ENCODE data around the gene TSFM.
A peak's percentile ranks its signal among the peaks of the same experiment; 100 is the strongest.

Gene TSFM

DNA sequence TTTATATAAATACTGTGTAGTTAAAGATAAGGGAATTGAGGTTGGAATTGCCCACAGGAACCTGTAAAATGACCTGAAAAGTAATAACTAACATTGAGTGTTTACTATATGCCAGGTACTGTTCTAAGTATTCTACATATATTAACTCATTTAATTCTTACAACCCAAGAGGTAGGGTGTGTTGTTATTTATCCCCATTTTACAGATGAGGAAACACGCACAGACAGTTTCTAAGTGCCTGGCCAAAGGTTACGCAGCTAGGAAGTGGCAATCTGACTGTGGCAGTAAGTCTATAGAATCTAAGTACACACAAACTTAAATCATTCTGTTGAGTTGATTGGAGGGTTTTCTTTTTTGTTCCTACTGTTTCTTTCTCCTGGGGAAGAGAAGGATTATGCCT, 38.8 kb upstream of the TSFM start:
- no peak for ATAC-seq
- no peak for TF ChIP-seq TSHZ2 (CRISPR knock-in tag; IDR thresholded peaks at IDR 0.05)
- TF ChIP-seq ZNF8 (CRISPR knock-in tag; IDR thresholded peaks at IDR 0.05) = no peak
- TF ChIP-seq ZFP30 (CRISPR knock-in tag; IDR thresholded peaks at IDR 0.05) = no peak

DNA sequence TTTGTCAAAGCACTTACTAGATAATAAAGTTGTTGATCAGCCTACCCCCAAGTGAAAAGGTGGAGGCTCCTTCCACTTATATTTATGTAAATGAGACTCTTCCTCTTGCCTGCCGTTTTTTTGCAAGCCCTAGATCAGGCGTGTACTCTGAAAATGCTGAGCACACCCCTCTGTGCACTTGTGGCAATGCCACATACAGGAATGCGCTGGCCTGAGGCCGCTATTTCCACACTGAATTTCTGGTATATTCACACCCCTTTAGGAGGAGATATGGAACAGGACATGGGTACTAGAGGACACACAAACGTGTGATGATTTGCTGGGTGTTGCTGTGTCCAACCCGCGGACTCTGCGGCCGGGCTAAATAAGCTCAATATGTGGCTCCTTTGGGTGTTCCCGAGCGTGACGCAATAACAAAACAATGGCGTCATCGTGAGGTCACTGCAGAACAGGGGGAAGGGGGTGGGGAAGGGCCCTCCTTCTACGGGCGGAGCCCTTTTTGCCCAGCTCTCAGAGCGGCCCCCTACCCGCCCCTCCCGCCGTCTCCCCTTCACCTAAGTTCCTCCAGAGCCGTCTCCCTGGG, 38.3 kb upstream of the TSFM start:
- peak; percentile 48 for ATAC-seq
- peak; percentile 50; the same call in 1 of the 2 replicates for TF ChIP-seq PATZ1 (CRISPR knock-in tag; IDR thresholded peaks at IDR 0.05; ENCODE audit: borderline replicate concordance)
- no peak for TF ChIP-seq TSHZ2 (CRISPR knock-in tag; IDR thresholded peaks at IDR 0.05)
- TF ChIP-seq, protein P1, sequence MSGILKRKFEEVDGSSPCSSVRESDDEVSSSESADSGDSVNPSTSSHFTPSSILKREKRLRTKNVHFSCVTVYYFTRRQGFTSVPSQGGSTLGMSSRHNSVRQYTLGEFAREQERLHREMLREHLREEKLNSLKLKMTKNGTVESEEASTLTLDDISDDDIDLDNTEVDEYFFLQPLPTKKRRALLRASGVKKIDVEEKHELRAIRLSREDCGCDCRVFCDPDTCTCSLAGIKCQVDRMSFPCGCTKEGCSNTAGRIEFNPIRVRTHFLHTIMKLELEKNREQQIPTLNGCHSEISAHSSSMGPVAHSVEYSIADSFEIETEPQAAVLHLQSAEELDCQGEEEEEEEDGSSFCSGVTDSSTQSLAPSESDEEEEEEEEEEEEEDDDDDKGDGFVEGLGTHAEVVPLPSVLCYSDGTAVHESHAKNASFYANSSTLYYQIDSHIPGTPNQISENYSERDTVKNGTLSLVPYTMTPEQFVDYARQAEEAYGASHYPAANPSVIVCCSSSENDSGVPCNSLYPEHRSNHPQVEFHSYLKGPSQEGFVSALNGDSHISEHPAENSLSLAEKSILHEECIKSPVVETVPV (CRISPR knock-in tag; IDR thresholded peaks at IDR 0.05) = 0 out of 2 replicates have a peak, but pooled peaks have one; percentile 25
- TF ChIP-seq RARB (CRISPR knock-in tag; IDR thresholded peaks at IDR 0.05) = no peak
- no peak for TF ChIP-seq ZNF8 (CRISPR knock-in tag; IDR thresholded peaks at IDR 0.05)
- TF ChIP-seq, protein P2, sequence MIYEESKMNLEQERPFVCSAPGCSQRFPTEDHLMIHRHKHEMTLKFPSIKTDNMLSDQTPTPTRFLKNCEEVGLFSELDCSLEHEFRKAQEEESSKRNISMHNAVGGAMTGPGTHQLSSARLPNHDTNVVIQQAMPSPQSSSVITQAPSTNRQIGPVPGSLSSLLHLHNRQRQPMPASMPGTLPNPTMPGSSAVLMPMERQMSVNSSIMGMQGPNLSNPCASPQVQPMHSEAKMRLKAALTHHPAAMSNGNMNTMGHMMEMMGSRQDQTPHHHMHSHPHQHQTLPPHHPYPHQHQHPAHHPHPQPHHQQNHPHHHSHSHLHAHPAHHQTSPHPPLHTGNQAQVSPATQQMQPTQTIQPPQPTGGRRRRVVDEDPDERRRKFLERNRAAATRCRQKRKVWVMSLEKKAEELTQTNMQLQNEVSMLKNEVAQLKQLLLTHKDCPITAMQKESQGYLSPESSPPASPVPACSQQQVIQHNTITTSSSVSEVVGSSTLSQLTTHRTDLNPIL (CRISPR knock-in tag; IDR thresholded peaks at IDR 0.05; ENCODE audit: low read depth) = peak; percentile 62; the same call in 1 of the 2 replicates
- 0 out of 2 replicates have a peak, but pooled peaks have one; percentile 45 for TF ChIP-seq ESRRG (CRISPR knock-in tag; IDR thresholded peaks at IDR 0.05)
- TF ChIP-seq TOX (CRISPR knock-in tag; IDR thresholded peaks at IDR 0.05; ENCODE audit: borderline replicate concordance) = 0 out of 2 replicates have a peak, but pooled peaks have one; percentile 12
- TF ChIP-seq ZNF565 (CRISPR knock-in tag; conservative IDR thresholded peaks at IDR 0.05; ENCODE audit: low read depth) = peak; percentile 51; the same call in 1 of the 2 replicates
- 0 out of 2 replicates have a peak, but pooled peaks have one; percentile 8 for TF ChIP-seq SNAI2 (CRISPR knock-in tag; IDR thresholded peaks at IDR 0.05)

- TF ChIP-seq ZNF565 (CRISPR knock-in tag; conservative IDR thresholded peaks at IDR 0.05; ENCODE audit: low read depth) = 0 out of 2 replicates have a peak, but pooled peaks have one; percentile 27
- no peak for TF ChIP-seq ARNTL (CRISPR knock-in tag; IDR thresholded peaks at IDR 0.05; ENCODE audit: borderline replicate concordance, low read depth)
- TF ChIP-seq PATZ1 (CRISPR knock-in tag; IDR thresholded peaks at IDR 0.05; ENCODE audit: borderline replicate concordance) = peak; percentile 20
- ATAC-seq = peak; percentile 94
Measured at GRCh38 chr12:57744777-57745484, 37.7 kb upstream of the TSFM start, which contains the start of gene TSPAN31. Gene TSPAN31, plus strand, starts transcription at chr12:57745039. Its CDS starts 116 bp downstream, at chr12:57745155.

Measured in SK-N-SH treated with all-trans-retinoic acid at 6 μM for 48 hours (cell line).